HepG2 (cell line): ENCODE data around the gene ZFP64. TPM values are rescaled to one million over a fixed set of nuclear protein-coding genes. Genes with fewer than 3 reads are reported as not detected.

Experiments used
- ATAC-seq: fragments of 200-7000 bp; cut with Tn5 transposase; 3 replicates; pipeline ENCODE4 v1.9.1; 2020; ENCODE audit warnings: mild to moderate bottlenecking, moderate library complexity
- BruUV-seq: library from RNA; stranded (reverse); fragments of 400-500 nt; replicated peaks from 2 replicates; lab custom pipeline; 2021; lab: Mats Ljungman, UMichigan
- CTCF ChIA-PET: fragments of 300-600 bp; formaldehyde crosslinking; extraction: SDS; loops from one replicate; lab custom pipeline; 2021; ENCODE audit warnings: low total read pairs, inconsistent platforms, low intra/inter-chr PET ratio; lab: Yijun Ruan, JAX
- POLR2A ChIA-PET: fragments of 350-600 bp; sonication (Branson Sonifier 250); formaldehyde crosslinking; loops from one replicate; lab custom pipeline; 2020; ENCODE audit warnings: antibody characterized with exemption, inconsistent platforms; lab: Yijun Ruan, JAX
- DNase-seq: peaks from one replicate; pipeline ENCODE4 v3.0.0-alpha.2; 2015; ENCODE audit warnings: low spot score
- FAIRE-seq: peaks from 3 replicates; lab custom pipeline; 2011; peaks lifted over from hg19 to GRCh38; lab: Jason Lieb, UNC
- H2AFZ ChIP-seq: one replicate; pipeline ENCODE4 v1.6.1; 2011; ENCODE audit warnings: low read length, inconsistent platforms
- H3K27ac ChIP-seq: fragments of 300-600 bp; 3 replicates; pipeline ENCODE4 v1.8.0; 2011; ENCODE audit warnings: mixed run types, mild to moderate bottlenecking, mixed read lengths, low read length, inconsistent platforms; ENCODE audit not compliant: insufficient read depth; ENCODE audit errors: extremely low read length
- H3K27me3 ChIP-seq, 2 experiments: fragments of 200-600 bp in 1 of 2; 2 replicates in 1 of 2; 3 replicates in 1 of 2; pipeline versions ENCODE4 v1.6.0 to v1.8.0; 2011; ENCODE audit warnings: low read length in 2 of 2, mild to moderate bottlenecking in 2 of 2, moderate library complexity in 2 of 2, inconsistent platforms in 1 of 2; ENCODE audit not compliant: insufficient read depth in 2 of 2, control insufficient read depth in 1 of 2
- H3K36me3 ChIP-seq, 2 experiments: fragments of 200-600 bp in 1 of 2; replicated peaks in 1 of 2; 2 replicates in 1 of 2; 3 replicates in 1 of 2; pipeline versions ENCODE4 v1.5.1 to v1.8.0; 2011; ENCODE audit warnings: low read length in 2 of 2, inconsistent platforms in 1 of 2; ENCODE audit not compliant: insufficient read depth in 2 of 2, control insufficient read depth in 1 of 2
- H3K4me1 ChIP-seq: 2 replicates; pipeline ENCODE4 v1.5.1; 2012; ENCODE audit warnings: low read length, inconsistent platforms; ENCODE audit not compliant: insufficient read depth
- H3K4me2 ChIP-seq: 2 replicates; pipeline ENCODE4 v1.6.0; 2011; ENCODE audit warnings: low read depth, low read length, inconsistent platforms
- H3K4me3 ChIP-seq, 3 experiments: fragments of 200-600 bp in 1 of 3; sonication (generic), shearing (Covaris generic) in 1 of 3; replicated peaks in 1 of 3; 2 replicates each; pipeline ENCODE4 v1.5.1; 2011 to 2016; ENCODE audit warnings: low read length in 3 of 3, inconsistent platforms in 2 of 3, low read depth in 2 of 3, mild to moderate bottlenecking in 2 of 3, control low read depth in 1 of 3, mixed read lengths in 1 of 3; ENCODE audit not compliant: insufficient read depth in 1 of 3
- H3K79me2 ChIP-seq: one replicate; pipeline ENCODE4 v1.6.1; 2011; ENCODE audit warnings: low read length, inconsistent platforms; ENCODE audit not compliant: insufficient read depth
- H3K9ac ChIP-seq: 2 replicates; pipeline ENCODE4 v1.6.0; 2011; ENCODE audit warnings: mild to moderate bottlenecking, low read depth, low read length, inconsistent platforms; ENCODE audit not compliant: insufficient read depth
- H3K9me3 ChIP-seq: 2 replicates; pipeline ENCODE4 v1.5.1; 2012; ENCODE audit warnings: mild to moderate bottlenecking, low read length
- H4K20me1 ChIP-seq: 2 replicates; pipeline ENCODE4 v1.6.0; 2011; ENCODE audit warnings: inconsistent platforms, mild to moderate bottlenecking, low read length, moderate library complexity; ENCODE audit not compliant: insufficient read depth
- AKNA ChIP-seq: sonication (generic); formaldehyde crosslinking; IDR thresholded peaks from 2 replicates; pipeline ENCODE4 v1.4.0; 2020; ENCODE audit warnings: missing genetic modification reagents, borderline replicate concordance
- FOXO1 ChIP-seq: sonication (generic); formaldehyde crosslinking; IDR thresholded peaks from 2 replicates; pipeline ENCODE4 v1.4.0; 2020; ENCODE audit warnings: missing genetic modification reagents
- HES4 ChIP-seq: sonication (generic); formaldehyde crosslinking; IDR thresholded peaks from 2 replicates; pipeline ENCODE4 v1.9.0; 2021; ENCODE audit warnings: mild to moderate bottlenecking, missing genetic modification reagents, borderline replicate concordance
- HMGA1 ChIP-seq: sonication (generic); formaldehyde crosslinking; conservative IDR thresholded peaks from 2 replicates; pipeline ENCODE4 v1.4.0; 2020; ENCODE audit warnings: missing genetic modification reagents
- PAWR ChIP-seq: sonication (generic); formaldehyde crosslinking; IDR thresholded peaks from 2 replicates; pipeline ENCODE4 v1.4.0; 2020; ENCODE audit warnings: missing genetic modification reagents, mild to moderate bottlenecking, borderline replicate concordance
- RBFOX2 ChIP-seq: fragments of 200-400 bp; formaldehyde crosslinking; IDR thresholded peaks from 2 replicates; pipeline ENCODE4 v1.6.1; 2017; ENCODE audit warnings: low read depth, mild to moderate bottlenecking, low read length
- REXO4 ChIP-seq: sonication (generic); formaldehyde crosslinking; IDR thresholded peaks from 2 replicates; pipeline ENCODE4 v1.8.0; 2022; ENCODE audit warnings: missing genetic modification reagents, mild to moderate bottlenecking, borderline replicate concordance
- SMAD3 ChIP-seq: sonication (generic); formaldehyde crosslinking; IDR thresholded peaks from 2 replicates; pipeline ENCODE4 v1.4.0; 2020; ENCODE audit warnings: missing genetic modification reagents
- ZKSCAN8 ChIP-seq: IDR thresholded peaks from 2 replicates; pipeline ENCODE4 v1.6.1; 2016; ENCODE audit warnings: borderline replicate concordance, missing genetic modification reagents, missing compliant biosample characterization
- ZNF770 ChIP-seq: sonication (generic); formaldehyde crosslinking; IDR thresholded peaks from 2 replicates; pipeline ENCODE4 v1.5.0; 2020; ENCODE audit warnings: mild to moderate bottlenecking, missing genetic modification reagents
- in situ Hi-C: cut with HindIII; loops from 2 replicates; pipeline ENCODE4 v1.10.0; 2017; ENCODE audit warnings: low pct_unique_long_range_greater_than_20kb; ENCODE audit not compliant: extremely low pct_ligation_motif_present
- intact Hi-C: fragments of 100-400 bp; cut with micrococcal nuclease; formaldehyde crosslinking; loops from one replicate; pipeline ENCODE4 v1.10.0; 2022; ENCODE audit not compliant: unreplicated experiment
- polyA plus RNA-seq, 8 experiments: library from polyadenylated mRNA; depleted of rRNA in 3 of 8; stranded (reverse) in 7 of 8; unstranded in 1 of 8; fragments of >200 nt; fragmentation: Illumina TruSeq in 4 of 8; extraction: Trizol in 4 of 8; gene quantifications; 2 replicates each; pipeline versions ENCODE4 v1.2.1 to v1.2.3, GENCODE V29; 2011 to 2016; ENCODE audit warnings: low read depth in 4 of 8, missing spikeins in 1 of 8, mixed read lengths in 1 of 8; ENCODE audit not compliant: insufficient read depth in 1 of 8
- total RNA-seq, 5 experiments: library from RNA; depleted of rRNA; stranded (reverse); fragments of >200 nt; fragmentation: Illumina TruSeq; extraction: Trizol; gene quantifications; 2 replicates each; pipeline ENCODE4 v1.2.3, GENCODE V29; 2016; ENCODE audit warnings: low read depth in 1 of 5

ZFP64 gene
- total and polyA plus RNA-seq, 2 of the 13 experiments (the other 11 are each of a cell fraction or from before 2014, with no cell fraction given): 12.0 to 24.3 TPM

GRCh38 chr20:52150440-52151258, 40.9 kb downstream of the ZFP64 start (continued):
- no peak for TF ChIP-seq AKNA (CRISPR knock-in tag)
- no peak for TF ChIP-seq PAWR (CRISPR knock-in tag)
- no peak for TF ChIP-seq SMAD3 (CRISPR knock-in tag)
- TF ChIP-seq REXO4: no peak
- TF ChIP-seq ZKSCAN8 (CRISPR knock-in tag): 0 out of 2 replicates have a peak, but pooled peaks have one; percentile 3
- no peak for TF ChIP-seq RBFOX2
- no peak for TF ChIP-seq FOXO1
- no peak for TF ChIP-seq HMGA1 (CRISPR knock-in tag)

- Histone ChIP-seq H4K20me1 (no peaks in the 10 kb centered on the region), H3K27me3 (no peaks in the 10 kb centered on the region), H3K4me1 (no peaks in the 10 kb centered on the region), H3K4me3 (no peak overlapping the region), H3K36me3 (no peaks in the 10 kb centered on the region; a peak in 1 of 5 replicates), H3K9ac (no peak overlapping the region), H3K27ac (no peak overlapping the region), H2AFZ (no peak overlapping the region), H3K79me2 (no peaks in the 10 kb centered on the region), H3K9me3 (no peaks in the 10 kb centered on the region), H3K4me2 (no peak overlapping the region)
- ATAC-seq (no peak), DNase-seq (no peak), FAIRE-seq (no peak)
- CTCF ChIA-PET: no interaction called here
- intact Hi-C loops: no loop called here
- no TSS peak for BruUV-seq
- in situ Hi-C loops: no loop called here
- POLR2A ChIA-PET: no interaction called here
- TF ChIP-seq HES4 (CRISPR knock-in tag): no peak
- TF ChIP-seq ZNF770 (CRISPR knock-in tag): peak; percentile 38; the same call in 1 of the 2 replicates
- TF ChIP-seq, all 625 proteins: peak for 1
These were observed 46.0 kb downstream of the ZFP64 start for GRCh38 chr20:52145587-52145986.
